Stimulated activated CD8-positive, alpha-beta memory T cell treated with anti-CD3 and anti-CD28 coated beads, Interleukin-7, amount 100 ng/mL, for 48 hours (primary cell): ENCODE measurements around the gene CDH22.

Source experiments
- DNase-seq, 2 donors: peaks; one replicate each; pipeline ENCODE4 v3.0.0-alpha.2; 2020; ENCODE audit warnings: low read depth in 1 of 2; ENCODE audit errors: extremely low read depth in 1 of 2

CDH22 gene, protein sequence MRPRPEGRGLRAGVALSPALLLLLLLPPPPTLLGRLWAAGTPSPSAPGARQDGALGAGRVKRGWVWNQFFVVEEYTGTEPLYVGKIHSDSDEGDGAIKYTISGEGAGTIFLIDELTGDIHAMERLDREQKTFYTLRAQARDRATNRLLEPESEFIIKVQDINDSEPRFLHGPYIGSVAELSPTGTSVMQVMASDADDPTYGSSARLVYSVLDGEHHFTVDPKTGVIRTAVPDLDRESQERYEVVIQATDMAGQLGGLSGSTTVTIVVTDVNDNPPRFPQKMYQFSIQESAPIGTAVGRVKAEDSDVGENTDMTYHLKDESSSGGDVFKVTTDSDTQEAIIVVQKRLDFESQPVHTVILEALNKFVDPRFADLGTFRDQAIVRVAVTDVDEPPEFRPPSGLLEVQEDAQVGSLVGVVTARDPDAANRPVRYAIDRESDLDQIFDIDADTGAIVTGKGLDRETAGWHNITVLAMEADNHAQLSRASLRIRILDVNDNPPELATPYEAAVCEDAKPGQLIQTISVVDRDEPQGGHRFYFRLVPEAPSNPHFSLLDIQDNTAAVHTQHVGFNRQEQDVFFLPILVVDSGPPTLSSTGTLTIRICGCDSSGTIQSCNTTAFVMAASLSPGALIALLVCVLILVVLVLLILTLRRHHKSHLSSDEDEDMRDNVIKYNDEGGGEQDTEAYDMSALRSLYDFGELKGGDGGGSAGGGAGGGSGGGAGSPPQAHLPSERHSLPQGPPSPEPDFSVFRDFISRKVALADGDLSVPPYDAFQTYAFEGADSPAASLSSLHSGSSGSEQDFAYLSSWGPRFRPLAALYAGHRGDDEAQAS

DNA sequence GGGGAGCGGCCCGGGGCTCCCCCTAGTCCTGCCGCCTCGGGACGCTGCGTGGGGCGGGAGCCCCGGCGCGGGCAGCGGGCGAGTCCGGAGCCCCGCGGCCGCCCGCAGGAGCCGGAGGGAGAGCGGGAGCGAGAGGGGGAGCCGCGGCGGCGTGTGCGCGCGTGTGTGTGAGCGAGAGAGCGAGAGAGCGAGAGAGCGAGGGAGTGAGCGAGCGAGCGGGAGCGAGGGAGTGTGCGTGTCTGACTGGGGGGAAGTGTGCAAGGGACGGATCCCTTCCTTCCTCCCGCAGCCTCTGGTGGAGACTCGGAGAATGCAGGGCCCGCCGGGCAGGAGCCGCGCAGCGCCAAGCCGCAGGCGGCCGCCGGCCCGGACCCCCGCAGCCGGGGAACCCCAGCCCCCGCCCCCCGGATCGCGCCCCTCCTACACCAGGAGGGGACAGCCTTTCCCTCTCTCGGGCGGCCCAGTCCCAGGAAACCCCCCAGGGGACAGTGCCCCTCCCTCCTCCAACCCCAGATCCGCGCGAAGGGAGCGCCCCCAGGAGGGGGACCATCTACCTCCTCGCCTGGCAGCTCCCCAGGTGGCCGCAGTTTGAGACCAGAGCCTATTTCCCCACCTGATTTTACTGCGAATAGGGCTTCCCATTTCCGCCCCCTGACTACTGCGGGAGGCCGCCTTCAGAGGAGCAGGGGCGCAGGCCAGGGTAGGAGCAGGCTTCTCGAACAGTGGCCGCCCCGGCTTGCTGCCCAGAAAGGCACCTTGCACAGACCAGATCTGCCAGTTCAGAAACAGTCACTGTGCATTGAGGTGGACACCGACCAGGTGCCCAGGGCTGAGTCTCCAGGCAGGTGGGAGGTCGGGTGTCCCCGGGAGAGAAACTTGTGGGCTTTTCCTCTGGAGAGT, at the start of gene CDH22:
Gene CDH22 (minus strand): TSS at position 241 of the 900 bp plus-strand sequence. CDS start 57,204 bp downstream, outside the sequence.
- no peak for DNase-seq

DNA sequence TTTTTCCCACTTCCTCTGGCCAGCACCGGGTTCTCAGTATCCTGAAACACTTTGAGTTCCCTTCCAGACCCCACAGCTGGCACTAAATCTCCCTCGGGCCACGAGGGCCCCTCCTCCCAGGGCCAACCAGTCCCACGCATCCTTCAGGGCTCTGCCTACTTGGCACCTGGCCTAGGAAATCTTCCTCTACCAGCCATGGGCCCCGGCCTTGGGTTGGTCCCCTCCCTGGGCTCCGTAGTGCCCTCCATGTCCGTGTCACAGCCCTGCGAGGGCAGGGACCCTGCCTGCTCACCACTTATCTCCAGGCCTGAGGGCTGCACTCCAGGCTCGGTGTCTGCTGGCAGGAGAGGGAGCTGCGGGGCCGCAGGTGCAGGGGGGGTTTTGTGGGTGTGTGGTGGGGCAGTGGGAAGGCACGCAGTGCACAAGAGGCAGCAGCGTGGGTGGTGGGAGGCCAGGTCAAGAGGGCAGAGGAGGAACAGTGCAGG, 48.8 kb upstream of the CDH22 start:
- DNase-seq: no peak

DNA sequence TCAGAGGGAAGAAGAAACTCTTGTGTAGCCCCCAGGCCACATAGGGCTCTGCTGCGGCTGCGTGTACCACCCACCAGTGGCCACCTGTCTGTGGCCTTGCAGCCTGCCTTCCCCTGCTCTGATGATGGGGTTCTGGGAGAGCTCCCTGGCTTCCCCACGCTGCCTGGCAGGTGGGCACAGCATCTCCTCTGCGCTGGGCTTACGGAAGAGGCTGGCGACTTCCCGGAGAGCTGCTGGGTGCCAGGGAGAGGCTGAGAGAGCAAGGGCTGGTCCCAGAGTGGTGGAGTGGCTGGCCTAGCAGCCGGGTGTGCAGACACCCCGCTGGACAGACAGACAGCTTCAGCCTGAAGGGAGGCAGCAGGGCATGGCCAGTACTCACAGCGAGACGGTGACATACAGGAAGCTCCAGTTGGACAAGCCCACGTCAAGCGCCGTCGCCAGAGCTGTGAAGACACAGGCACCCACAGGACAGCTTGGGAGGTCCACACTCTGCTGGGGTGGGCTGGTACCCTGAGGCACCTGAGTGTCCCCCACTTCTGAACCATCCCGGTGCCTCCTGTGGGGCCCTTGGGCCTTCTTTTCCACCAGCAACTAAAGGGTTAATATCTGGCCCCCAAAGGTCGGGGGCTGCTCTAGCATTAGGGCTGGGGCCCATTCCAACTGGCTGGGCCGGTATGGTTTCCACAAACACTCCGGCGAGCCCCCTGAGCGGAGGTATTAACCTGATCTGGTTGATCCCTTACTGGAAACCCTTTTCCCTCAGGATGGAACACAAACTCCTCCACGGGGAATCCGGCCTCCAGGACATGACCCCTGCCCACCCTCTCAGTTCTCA, 48.1 kb upstream of the CDH22 start:
- no peak for DNase-seq

DNA sequence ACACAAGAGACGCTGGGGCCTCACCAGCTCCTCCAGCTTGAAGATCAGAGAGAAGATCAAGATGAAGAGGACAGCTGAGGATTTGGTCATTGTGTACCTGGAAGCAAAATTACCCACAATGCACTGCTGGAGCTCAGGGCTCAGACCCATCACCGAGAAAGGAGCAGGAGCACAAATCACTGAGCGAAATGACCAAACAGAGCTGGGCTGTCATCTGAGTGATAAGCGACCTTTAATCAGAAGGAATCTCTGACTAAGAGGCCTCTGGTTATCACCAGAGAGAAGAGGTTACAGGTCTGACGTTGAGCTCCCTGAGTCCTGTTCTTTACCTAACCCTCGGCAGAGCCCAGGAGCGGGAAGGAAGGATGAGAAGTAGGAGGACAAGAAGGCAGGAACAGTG, 47.5 kb upstream of the CDH22 start:
- DNase-seq: no peak

DNA sequence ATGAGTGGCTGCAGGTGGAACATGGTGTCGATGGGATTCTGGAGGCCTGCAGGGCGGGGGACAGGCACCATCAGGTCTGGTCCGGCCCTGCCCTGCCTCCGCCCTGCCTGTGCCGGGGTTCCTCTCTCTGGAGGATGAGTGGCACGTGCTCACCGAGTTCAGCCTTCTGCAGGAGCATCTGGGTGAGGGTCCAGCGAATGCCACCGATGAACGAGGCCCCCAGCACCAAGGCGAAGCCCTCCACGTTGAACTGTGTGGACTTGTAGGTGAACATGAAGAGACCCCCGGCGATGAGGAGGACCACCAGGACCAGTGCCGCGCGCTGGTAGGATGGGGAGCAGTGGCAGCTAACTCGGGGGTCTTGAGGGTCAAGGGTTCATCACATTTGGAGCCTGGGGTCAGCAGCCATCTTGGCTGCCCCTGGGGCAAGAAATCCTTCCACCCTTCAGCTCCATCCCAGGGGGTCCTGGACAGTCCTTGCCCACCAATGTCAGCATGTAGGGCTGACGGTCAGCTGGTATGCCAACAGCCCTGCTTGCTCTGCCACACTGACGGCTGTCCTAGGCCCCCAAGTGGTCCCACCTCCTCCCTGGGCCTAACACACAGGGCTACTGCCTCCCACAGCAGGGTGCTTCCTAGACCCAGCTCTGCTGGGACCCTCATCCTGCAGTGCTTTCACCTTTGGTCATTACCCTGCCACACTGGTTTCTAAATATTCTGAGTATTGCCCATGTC, 46.8 kb upstream of the CDH22 start:
- DNase-seq: no peak

DNA sequence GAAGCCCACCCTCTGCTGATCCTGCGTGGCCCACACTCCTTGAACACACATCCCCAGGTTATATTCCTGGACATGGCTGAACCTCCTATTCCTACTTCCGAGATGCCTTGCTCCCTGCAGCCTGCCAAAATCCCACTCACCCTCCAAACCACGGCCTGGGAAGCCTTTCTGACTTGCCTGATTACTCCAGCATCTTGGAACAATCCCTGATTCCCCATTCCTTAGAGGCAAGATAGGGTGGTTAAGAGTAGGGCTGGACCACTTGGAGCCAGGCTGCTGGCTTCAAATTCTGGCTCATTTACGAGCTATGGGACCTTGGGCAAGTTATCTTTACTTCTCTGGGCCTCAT, 45.9 kb upstream of the CDH22 start:
- no peak for DNase-seq

DNA sequence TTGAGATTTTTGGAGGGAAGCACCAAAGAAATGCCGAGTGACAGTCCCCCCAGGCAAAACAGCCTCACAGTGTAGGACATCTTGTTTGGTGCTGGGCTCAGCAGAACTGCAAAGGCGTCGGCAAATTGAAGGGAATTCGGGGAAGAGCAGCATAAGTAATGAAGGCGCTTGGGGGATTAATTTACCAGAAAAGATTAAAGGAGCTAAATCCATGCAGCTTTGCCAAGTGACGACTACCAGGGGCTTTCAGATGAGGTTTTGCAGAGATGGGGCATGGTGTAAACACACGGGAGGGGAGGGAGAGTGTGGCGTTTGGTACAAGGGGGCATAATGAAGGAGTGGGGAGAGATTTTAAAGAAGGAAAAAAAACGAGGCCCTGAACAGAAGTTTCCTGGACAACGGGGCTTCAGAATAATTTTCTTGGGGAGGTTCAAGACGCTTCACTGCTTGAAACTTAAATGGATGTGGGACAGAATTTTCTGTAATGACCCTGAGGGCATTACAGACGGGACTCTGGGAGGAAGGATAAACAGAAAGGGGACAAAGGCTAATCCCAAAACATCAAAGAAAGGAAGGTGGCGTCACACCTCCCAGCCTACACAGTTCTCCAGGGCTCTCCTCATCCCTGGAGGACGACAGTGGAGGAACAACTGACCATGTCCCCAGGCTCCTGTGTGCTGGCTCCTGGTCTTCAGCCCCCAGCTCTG, 45.4 kb upstream of the CDH22 start:
- no peak for DNase-seq

DNA sequence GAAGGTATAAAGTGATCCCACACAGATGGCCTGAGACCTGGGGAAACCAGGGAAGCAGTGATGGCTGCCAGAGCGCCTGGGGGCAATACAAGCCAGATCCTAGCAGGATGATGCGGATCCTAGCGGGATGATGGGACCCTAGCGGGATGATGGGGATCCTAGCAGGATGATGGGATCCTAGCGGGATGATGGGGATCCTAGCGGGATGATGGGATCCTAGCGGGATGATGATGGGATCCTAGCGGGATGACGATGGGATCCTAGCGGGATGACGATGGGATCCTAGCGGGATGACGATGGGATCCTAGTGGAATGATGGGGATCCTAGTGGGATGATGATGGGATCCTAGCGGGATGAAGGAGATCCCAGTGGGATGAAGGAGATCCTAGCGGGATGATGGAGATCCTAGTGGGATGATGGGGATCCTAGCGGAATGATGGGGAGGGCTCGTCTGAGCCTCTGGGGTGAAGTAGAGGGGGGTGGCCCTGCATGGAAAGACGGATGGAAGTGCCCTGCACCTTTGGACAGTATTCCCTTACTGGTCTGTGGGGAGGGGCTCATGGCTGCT, 44.2 kb upstream of the CDH22 start:
- no peak for DNase-seq

DNA sequence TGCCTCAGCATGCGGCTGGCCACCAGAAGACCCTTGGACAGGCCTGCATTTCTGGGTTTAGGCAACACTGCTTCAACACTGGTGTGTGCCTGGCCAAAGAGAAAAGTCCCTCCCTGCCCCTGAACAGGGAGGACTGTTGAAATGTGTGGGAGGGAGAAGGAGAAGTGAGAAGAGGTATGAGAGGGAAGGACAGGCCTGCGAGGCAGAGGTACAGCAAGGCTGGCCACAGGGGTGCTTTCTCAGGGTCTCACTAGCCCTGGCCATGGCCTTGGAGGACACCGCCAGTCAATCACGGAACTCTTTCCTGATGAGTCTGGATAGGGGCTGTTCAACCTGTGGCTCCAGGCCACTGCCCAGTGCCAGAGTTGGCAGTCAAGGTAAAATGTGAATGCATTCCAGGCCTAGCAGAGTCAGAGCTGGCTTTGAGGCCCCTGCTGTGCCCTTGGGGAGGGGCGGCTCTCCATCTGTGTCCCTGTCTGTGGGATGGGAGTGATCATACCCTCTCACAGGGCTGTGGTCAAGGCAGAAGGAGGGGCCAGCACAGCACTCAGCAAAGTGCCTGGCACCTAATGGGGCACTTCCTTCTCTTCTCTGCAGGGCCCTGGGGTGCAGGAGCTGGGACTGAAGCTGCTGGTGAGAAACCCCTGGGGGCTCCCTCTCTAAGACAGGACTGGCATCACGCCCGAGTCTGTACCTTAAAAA, 43.2 kb upstream of the CDH22 start:
- DNase-seq: no peak

DNA sequence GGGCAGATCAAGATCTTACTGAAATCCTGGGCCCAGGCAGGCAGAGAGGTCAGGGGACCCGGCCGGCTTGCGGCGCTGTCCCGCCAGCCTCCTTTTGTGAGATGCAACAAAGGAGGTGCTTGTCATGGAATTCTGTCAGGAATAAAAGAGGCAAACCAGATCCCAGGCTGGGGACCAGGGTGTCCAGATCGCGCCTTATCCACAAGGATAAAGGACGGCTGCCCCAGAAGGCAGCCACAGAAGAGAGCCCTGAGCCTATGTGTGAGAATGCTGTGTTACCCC, 42.6 kb upstream of the CDH22 start:
- no peak for DNase-seq

DNA sequence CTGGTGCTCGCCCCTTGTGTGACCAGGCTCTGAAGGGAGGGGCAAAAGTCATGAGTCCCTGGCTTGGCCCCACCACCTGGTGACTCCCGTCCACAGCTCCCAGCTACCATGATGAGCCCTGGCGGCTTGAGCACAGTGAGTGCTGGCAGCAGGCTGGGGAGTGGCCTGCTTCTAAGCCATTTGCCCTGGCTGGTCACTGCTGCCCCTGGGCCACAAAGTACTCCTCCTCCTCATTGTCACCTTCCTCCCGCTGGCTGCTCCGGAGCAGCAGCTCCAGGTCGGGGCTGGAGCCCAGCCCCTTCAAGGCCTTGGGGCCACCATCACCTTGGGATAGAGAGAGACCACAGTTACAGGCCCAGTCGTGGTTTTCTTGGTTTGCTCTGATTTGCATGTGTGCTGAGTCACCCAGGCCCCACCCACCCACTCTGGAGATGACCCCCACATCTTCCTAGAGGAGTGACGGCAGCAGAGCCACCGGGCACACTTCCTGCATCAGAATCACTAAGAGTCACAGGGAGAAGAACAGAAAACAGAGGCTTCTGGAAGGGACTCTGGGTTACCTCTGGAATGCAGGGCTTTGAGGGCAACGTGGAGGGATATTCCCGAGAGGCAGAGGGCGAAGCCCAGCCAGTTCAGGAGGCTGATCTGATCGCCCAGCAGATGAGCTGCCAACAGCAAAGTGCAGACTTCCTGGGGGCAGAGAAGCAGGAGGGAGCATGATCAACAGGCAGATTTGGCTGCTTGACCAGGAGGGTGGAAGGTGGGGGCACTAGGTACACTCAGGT, 42.1 kb upstream of the CDH22 start:
- no peak for DNase-seq

DNA sequence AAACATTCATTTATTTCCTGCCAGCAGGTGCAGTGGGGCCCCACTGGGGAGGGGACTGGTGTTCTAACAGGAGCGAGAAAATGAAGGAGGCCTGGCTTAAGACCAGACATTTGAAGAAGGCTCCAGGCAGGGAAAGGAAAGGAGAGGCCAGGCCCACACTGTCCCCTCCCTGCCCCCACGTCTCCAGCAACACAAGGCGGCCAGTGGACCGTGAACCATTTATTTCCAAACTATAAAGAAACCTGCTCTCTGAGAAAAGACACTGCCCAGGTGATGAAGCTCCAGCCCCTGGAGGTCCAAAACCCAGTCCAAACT, 41.4 kb upstream of the CDH22 start:
- no peak for DNase-seq

DNA sequence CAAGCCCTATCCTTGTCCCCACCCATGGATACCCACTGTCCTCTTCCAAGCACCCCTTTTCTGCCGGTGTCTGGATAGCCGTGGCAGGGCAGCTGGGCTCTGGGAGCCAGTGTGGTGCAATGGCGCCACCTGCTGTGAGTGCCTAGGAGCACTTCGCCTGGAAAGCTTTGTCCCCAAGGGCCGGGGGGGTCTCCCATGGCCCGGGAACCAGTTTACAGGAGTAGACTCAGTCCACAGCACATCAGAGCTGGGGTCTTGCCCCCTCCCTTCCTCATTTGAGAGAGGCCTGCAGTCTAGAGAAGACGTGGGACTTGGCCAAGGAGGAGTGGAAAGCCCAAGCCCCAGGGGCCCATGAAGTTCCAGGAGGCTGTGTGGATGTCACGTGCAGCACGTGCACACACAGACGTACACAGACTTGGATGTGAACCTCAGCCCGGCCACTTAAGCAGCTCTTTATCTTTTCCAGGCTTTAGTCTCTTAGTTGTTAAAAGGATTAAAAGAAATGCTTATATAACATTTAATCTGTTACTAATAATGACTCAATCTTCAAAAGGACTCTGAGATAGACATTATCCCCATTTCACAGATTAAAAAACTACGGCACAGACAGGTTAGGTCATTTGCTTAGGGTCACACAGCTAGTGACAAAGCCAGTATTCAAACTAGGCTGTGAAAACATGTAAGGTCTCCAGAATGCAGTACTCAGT, 40.9 kb upstream of the CDH22 start:
- DNase-seq: peak in 1 of 2 donors; percentile 19

DNA sequence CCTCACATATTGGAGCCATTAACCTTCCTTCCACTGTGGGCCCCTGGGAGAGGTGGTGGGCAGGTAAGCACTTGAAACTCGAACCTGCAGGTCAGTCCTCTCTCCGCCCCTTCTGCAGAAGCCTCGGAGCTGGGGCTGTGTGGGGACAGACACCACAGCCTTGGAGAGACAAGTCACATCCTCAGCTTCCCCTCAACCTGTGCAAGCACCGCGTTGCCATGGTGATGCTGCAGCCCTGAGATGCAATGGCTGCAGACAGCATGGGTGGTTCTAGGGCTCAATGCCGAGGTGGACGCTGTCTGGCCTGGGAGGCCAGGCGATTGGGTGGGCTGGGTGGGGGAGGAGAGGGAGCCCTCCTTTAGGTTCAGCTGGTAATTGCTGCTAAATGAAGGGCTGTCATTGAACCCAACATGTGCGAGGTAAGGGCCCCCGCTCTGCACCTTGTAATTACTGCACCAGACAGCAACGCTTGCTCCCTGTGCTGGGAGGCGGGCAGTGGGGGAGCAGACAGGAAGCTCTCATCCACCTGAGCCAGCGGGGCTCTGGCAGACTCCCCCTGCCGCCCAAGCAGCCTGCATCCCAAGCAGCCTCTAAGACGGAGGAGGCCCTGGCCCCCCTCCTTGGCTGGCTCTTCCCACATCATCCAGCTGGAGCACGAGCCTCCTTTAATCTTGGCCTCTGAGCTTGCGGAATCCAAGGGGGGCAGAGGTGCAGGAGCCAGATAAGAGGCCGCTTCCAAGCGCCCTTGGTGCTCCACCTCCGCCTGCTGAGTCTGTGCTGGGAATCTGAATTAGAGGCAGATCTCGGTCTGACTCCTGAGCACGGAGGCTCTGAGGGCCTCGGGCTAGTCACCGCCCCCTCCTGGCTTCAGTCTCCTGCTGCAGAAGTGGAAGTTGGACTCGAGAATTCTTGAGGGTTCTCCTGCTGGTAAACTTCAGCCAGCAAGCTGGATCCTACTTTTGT, 39.8 kb upstream of the CDH22 start:
- DNase-seq: no peak

DNA sequence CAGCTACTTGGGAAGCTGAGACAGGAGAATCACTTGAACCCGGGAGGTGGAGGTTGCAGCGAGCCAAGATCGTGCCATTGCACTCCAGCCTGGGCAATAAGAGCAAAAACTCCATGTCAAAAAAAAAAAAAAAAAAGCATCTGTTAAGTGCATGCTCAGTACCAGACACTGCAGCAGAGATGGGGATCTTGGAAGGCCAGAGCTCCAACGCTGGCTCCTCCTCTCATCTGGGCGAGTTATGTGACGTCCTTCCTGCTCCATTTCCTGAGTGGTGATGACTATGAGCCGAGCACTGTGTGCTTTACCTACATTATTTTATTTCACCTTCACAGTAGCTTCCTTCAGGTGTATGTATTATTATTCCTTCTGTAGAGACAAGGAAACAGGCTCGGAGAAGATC, 38.5 kb upstream of the CDH22 start:
- DNase-seq: no peak
